Peyer's patch (tissue), 4 donors: ENCODE results near the gene CD6.

Experiments
- POLR2A ChIP-seq, 2 donors: fragments of 450-650 bp; IDR thresholded peaks; one replicate each; pipeline ENCODE4 v1.5.1; 2017; ENCODE audit warnings: antibody characterized with exemption in 2 of 2, mild to moderate bottlenecking in 2 of 2, moderate library complexity in 2 of 2
- TF ChIP-seq, protein P1 (sequence below), 6 experiments: fragments of 450-650 bp in 4 of 6; fragments of 200-600 bp in 2 of 6; sonication (generic) in 1 of 6; IDR thresholded peaks; one replicate each; pipeline ENCODE4 v1.5.1; 2017 to 2019; ENCODE audit warnings: antibody characterized with exemption in 6 of 6, mild to moderate bottlenecking in 3 of 6, moderate library complexity in 1 of 6

DNA sequence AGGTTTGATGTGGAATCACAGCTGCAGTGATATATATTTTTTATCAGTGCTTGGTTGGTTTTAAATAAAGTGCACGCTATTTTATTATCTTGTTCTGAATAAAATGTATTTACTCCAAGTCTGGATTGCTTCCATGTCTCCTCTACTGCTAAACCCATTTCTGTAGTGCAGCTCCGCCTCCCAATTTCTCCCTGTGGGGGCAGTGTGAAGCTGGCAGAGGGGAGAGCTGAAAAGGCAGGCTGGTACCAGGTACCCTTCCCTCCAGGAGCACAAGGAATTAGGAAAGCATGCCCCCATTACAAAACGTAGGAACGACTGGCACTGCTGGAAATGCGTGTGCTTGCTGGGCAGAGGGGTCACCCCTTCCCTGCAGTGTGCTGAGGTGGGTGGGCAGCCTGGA is 48.2 kb upstream of the CD6 start:
- TF ChIP-seq POLR2A (IDR thresholded peaks at IDR 0.05), result no peak
- TF ChIP-seq, protein P1, sequence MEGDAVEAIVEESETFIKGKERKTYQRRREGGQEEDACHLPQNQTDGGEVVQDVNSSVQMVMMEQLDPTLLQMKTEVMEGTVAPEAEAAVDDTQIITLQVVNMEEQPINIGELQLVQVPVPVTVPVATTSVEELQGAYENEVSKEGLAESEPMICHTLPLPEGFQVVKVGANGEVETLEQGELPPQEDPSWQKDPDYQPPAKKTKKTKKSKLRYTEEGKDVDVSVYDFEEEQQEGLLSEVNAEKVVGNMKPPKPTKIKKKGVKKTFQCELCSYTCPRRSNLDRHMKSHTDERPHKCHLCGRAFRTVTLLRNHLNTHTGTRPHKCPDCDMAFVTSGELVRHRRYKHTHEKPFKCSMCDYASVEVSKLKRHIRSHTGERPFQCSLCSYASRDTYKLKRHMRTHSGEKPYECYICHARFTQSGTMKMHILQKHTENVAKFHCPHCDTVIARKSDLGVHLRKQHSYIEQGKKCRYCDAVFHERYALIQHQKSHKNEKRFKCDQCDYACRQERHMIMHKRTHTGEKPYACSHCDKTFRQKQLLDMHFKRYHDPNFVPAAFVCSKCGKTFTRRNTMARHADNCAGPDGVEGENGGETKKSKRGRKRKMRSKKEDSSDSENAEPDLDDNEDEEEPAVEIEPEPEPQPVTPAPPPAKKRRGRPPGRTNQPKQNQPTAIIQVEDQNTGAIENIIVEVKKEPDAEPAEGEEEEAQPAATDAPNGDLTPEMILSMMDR (IDR thresholded peaks at IDR 0.05), result no peak
